ENCODE results near the gene DOLK. TPM values are rescaled to one million over a fixed set of nuclear protein-coding genes. Genes with fewer than 3 reads are reported as not detected.

Gene DOLK
- total RNA-seq, 1 donor from 2014 or later: 13.1 TPM

GRCh38 chr9:128936171-128936865 lies 11.1 kb downstream of the DOLK start:
- intact Hi-C loops (cut with micrococcal nuclease): no loop called here

DNA sequence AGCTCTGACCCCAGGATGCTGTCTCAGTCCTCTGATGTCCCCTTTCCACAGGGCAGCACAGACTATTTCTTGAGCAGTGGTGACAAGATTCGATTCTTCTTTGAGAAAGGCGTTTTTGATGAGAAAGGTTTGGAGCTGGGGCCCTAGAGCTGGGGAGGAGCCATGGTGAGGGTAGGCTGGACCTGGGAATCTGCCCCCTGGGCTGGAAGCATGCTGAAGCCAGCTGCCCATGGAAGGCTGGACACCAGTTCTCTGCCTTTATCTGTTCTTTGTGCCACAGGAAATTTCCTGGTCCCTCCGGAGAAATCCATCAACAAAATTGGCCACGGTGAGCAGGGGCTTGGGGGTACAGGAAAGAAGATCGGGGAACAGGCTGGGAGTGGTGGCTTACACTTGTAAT lies 13.7 kb downstream of the DOLK start:
- intact Hi-C loops (cut with micrococcal nuclease): no loop called here

- intact Hi-C loops (cut with micrococcal nuclease): no loop called here
Measured at GRCh38 chr9:128929560-128929959, 17.8 kb downstream of the DOLK start.

- intact Hi-C loops (cut with micrococcal nuclease): loop anchor here (1.0 kb wide), 5 partner anchors 19 to 280 kb away; partner anchors contain the start of genes DOLK, KYAT1 and NUP188
Measured at GRCh38 chr9:128928624-128929023, 18.8 kb downstream of the DOLK start.

GRCh38 chr9:128927731-128928411 lies 19.5 kb downstream of the DOLK start:
- intact Hi-C loops (cut with micrococcal nuclease): loop anchor here (1.0 kb wide), 6 partner anchors 19 to 280 kb away; partner anchors contain the start of genes DOLK, KYAT1 and NUP188

- intact Hi-C loops (cut with micrococcal nuclease): no loop called here
Measured at GRCh38 chr9:128923493-128923883, 23.9 kb downstream of the DOLK start.

DNA sequence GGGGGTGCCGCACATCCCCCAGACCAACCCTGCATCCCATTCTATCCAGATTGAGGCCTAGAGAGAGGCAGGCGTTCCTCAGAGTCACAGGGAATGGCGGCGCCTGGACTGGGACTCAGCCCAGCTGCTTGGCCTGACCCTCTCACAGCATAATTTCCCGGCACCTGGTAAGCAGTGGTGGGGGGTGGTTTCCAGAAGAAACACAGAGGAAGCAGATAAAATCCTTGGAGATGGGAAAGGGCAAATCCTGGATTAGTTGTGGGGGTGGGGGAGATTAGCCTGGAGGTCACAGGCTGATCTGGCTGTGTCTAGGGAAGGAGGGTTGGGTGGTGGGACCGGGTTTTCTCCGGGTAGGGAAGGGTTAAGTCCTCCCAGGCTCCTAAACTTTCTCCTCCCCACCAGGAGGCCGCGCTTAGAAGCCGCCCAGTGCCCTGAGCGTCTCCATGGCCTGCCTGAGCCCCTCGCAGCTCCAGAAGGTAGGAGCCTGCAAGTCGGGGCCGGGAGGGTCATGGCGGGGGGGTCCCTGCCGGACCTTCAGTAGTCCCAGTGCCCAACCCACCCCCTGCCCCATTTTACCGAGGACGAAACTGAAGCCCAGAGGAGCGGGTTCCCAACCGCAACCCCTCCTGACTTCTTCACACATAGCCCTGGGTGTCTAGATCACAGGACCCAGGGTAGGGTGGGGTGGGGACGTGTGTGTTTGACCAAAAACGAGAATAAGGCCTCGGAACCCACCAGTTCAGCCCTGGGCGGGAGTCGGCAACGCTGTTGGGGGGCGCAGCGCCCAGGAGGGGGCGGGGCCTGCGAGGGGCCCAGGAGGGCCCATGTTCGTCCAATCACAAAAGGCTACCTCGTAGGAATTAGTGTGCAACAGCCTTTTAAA lies 25.3 kb downstream of the DOLK start:
- intact Hi-C loops (cut with micrococcal nuclease): no loop called here

DNA sequence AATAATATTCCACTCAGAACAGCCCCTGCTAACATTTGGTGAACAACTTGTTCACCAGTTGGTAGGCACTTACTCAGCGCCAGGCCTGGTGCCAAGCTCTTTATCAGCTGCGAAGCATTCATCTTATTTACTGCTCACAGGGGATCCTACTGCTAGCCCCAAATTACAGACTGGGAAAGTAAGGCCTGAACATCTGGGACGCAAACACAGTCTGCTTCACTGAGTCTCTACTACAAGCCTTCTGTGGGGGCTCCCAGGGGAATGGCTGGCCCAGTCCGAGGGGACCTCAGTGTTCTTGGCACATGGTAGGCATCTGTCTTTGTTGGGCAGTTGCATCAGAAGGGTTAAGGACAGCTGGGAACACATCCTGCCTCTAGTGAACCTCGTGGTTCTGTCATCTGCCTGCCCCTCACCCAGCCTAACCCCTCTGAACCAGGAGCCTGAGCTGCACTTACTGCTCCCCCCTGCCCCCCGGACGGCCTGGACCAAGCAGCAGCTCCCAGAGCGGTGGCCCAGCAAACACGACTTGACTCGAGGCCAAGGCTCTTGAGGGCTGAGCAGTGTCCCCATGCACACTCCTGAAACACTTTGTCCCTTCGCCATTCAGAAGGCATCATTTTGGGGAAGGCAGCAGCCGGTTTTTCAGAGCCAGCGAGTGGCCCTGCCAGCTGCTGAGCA lies 26.9 kb downstream of the DOLK start, which contains the start of gene PHYHD1:
TSS of gene PHYHD1 (plus strand) at position 602 of the 678 bp plus-strand sequence. CDS start 1,342 bp downstream, outside the sequence.
- intact Hi-C loops (cut with micrococcal nuclease): no loop called here

DNA sequence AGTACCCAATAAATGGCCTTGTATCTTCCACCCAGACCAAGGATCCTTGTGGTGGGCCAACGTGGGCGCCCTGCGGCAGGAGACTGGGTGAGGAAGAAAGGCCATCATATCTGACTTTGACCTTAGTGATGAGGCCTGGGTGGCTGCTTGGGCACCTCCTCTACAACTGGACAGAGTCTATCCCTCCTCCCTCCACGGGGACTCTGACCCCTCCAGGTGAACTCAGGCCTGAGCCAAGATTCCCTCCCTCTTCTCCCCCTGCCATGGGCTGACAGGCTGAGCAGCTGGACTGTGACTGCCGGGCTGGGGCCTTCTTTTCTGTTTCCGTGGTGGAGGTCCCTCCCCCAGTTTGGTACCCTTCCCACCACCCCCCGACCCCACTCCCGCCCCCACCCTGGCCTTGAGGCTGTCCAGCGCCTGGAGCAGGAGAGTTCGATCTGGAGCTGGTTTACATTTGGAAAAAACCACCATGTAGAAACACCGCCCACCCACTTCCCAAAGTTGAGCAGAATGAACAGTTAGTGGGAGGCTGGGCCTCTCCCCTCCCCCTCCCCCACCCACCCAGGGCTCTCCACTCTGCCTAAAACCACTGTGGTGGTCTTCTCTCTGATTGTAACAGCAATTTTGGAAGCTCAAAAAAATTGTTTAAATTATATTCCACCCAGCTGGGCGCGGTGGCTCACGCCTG lies 27.9 kb downstream of the DOLK start:
- intact Hi-C loops (cut with micrococcal nuclease): no loop called here

- intact Hi-C loops (cut with micrococcal nuclease): no loop called here
Measured at GRCh38 chr9:128918921-128919320, 28.5 kb downstream of the DOLK start.

GRCh38 chr9:128917151-128917849 lies 30.1 kb downstream of the DOLK start:
- intact Hi-C loops (cut with micrococcal nuclease): no loop called here

DNA sequence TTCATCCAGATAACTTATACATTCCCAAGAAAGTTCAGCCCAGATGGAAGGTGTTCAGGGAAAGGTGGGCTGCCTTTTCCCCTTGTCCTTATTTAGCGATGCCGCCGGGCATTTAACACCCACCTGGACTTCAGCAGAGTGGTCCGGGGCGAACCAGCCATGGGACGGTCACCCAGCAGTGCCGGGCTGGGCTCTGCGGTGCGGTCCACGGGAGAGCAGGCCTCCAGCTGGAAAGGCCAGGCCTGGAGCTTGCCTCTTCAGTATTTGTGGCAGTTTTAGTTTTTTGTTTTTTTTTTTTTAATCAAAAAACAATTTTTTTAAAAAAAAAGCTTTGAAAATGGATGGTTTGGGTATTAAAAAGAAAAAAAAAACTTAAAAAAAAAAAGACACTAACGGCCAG lies 30.7 kb downstream of the DOLK start:
- intact Hi-C loops (cut with micrococcal nuclease): no loop called here

GRCh38 chr9:128916204-128916603 lies 31.2 kb downstream of the DOLK start:
- intact Hi-C loops (cut with micrococcal nuclease): no loop called here

DNA sequence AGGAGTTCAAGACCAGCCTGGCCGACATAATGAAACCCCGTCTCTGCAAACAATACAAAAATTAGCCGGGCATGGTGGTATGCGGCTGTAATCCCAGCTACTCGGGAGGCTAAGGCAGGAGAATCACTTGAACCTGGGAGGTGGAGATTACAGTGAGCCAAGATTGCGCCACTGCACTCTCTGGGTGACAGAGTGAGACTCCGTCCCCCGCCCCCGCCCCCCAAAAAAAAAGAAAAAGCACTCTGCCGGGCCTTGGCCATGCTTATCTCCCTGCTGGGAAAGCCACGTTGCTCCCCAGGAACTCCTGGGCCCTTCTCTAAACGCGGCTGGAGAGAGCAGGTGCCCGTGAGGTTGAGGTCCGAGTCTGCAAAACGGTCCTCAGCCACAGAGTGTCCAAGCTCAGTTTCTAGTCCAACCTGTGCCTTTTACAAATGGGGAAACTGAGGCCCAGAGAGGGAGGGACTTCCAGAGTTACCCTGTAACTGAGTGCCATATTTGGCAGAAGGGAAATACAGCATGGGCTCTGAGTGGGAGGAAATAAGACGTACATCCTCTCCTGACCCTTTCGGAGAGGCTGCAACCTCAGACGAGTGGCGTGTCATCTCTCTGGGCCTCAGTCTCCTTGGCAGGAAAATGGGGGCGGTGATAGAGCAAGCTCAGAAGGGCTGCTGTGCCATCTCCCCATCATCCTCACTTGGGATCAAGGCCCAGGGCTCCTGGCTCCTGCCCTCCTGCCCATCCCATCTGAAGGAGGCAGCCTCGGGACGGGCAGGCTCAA lies 33.2 kb downstream of the DOLK start:
- intact Hi-C loops (cut with micrococcal nuclease): no loop called here

- intact Hi-C loops (cut with micrococcal nuclease): no loop called here
Measured at GRCh38 chr9:128913048-128913900, 34.1 kb downstream of the DOLK start.

DNA sequence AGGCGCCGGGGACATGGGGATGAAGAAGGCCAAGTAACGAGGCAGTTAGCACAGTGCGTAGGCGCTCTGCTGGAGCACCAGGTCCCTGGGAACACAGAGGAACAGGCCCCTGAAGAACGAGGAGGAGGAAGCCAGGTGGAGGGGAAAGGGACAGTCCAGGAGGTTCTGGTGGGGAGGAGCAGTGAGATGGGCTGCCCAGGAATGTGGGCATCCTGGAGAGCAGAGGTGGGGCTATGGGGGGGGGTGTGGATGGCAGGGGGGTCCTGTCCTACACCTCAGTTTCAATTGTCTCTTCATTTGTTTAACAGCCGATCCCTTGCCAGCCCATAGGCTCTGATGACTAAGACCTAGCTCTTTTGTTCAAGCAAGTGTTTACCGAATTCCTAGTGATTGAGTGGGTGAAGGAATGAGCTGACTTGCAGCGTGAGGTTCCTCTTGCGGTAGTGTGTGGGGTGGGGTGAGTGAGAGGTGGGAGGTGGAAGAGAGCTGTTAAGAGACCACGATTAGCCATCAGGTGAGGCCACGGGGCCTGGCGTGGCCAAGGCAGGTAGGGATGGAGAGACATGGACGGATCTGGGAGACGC lies 35.0 kb downstream of the DOLK start:
- intact Hi-C loops (cut with micrococcal nuclease): no loop called here

GRCh38 chr9:128911529-128912035 lies 35.8 kb downstream of the DOLK start:
- intact Hi-C loops (cut with micrococcal nuclease): no loop called here

DNA sequence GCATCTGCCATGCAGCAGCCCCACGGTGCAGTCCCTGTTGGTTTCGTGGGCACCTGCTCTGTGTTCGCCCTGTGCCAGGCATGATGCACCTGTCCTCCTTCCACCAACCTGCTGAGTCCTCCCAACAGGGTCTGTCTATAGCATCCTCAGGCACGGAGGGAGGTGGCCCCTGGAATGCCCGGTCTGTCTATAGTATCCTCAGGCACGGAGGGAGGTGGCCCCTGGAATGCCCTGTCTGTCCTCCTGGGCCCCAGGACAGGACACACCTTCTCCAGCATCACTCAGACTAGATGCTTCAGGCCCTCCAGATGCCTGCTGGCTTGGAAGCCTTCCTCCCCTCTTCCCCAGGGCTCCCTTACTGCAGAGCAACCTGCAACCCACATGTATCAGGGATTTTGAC lies 36.5 kb downstream of the DOLK start:
- intact Hi-C loops (cut with micrococcal nuclease): no loop called here
